ENCODE measurements around the gene TM9SF2. TPM values are rescaled to one million over a fixed set of nuclear protein-coding genes. Genes with fewer than 3 reads are reported as not detected.

The TM9SF2 gene
- total RNA-seq, 1 donor from 2014 or later: 118 TPM

DNA sequence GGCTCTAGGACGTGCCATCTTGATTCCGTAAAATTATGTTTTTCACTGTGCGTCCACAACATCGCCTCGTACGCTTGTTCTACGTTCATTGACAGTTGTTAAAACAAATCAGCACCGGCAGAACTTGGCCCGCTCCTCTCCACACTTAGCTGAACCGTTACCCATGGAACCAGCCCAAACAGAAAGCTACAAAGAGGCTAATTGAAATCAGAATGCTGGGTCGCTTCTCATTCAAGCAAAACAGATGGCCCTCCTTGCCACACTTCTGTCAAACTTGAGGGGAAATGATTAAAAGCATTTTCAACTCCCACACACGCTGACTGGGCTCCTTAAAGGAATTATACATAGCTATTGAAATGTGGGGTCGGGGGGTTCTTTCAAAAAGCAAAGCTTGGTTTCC lies 71.6 kb downstream of the TM9SF2 start:
- Mint-ChIP-seq H3K36me3 (ENCODE audit: low read depth, unreplicated experiment) (peaks cover 11% of the 10 kb centered on the region), H3K4me3 (ENCODE audit: unreplicated experiment) (no peak overlapping the region), H3K27ac (ENCODE audit: unreplicated experiment) (peak overlapping the region; percentile 15), H3K9me3 (ENCODE audit: unreplicated experiment) (peaks cover 8% of the 10 kb centered on the region), H3K27me3 (ENCODE audit: low read depth, unreplicated experiment) (no peaks in the 10 kb centered on the region), H3K4me1 (ENCODE audit: low read depth, unreplicated experiment) (peaks cover 4% of the 10 kb centered on the region)
- H3K79me2 ChIP-seq (ENCODE audit: insufficient read depth, low read length): no peaks in the 10 kb centered on the region
- no peaks in the 10 kb centered on the region for H3K36me3 ChIP-seq (ENCODE audit: insufficient read depth, low read length)
- H3K4me2 ChIP-seq (ENCODE audit: low read length): peak overlapping the region; percentile 22
- peaks cover 3% of the 10 kb centered on the region for H3K9me3 ChIP-seq (ENCODE audit: insufficient read depth, low read depth, low read length)
- DNase-seq (ENCODE audit: low read depth) (peak; percentile 8), FAIRE-seq (no peak)
- H4K20me1 ChIP-seq (ENCODE audit: insufficient read depth, low read length): no peaks in the 10 kb centered on the region
- no peaks in the 10 kb centered on the region for H3K27me3 ChIP-seq (ENCODE audit: insufficient read depth, low read length)
- H3K4me1 ChIP-seq (ENCODE audit: insufficient read depth, low read length): peaks cover 4% of the 10 kb centered on the region
- no peak overlapping the region for H3K9ac ChIP-seq (ENCODE audit: low read length)
- no peak overlapping the region for H3K27ac ChIP-seq (ENCODE audit: low read depth, low read length)
- TF ChIP-seq EZH2 (IDR thresholded peaks at IDR 0.05; ENCODE audit: insufficient read depth, low read length) (no peak), CTCF (IDR thresholded peaks at IDR 0.05; ENCODE audit: insufficient read depth, low read depth, low read length) (no peak)
- no peak overlapping the region for H3K4me3 ChIP-seq (ENCODE audit: insufficient read depth, low read depth, low read length)
- H2AFZ ChIP-seq (ENCODE audit: low read depth, low read length): peak overlapping the region; percentile 0

DNA sequence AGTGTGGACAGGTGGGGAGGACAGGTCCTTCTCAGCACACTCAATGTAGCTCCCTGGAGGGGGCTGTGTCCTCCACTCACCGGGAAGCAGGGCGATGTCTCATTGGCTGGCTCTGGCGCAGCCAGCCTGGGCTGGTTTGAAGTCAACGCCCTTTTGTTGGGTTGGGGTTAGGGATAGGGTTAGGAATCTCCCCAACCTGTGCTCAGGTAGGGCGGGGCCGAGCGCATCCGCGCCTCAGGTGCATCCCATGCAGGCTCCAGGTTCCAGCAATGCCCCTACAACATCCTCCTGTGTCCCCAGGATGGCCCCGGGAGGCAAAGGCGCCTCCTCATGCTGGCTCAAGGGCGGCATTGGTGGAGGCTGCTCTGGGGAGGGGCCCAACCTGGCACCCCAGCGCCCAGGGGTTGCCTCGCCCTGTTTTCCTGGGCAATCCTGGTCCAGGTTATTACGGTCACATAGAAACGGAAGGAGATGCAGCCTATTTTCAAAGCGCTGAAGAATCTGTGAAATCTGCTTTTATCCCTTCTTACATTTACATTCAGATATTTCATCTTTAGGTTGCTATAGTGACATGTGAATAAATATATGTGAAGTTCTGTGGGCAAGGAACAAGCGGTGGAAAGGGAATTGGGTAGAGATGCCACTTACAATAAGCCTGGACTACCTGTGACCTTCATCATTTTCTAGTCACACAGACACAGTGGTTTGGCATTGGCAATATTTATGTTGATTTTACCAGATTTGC lies 74.3 kb downstream of the TM9SF2 start:
- Histone ChIP-seq H3K4me2 (ENCODE audit: low read length) (no peak overlapping the region), H3K27me3 (ENCODE audit: insufficient read depth, low read length) (no peaks in the 10 kb centered on the region), H4K20me1 (ENCODE audit: insufficient read depth, low read length) (no peaks in the 10 kb centered on the region), H2AFZ (ENCODE audit: low read depth, low read length) (no peak overlapping the region), H3K4me3 (ENCODE audit: insufficient read depth, low read depth, low read length) (no peak overlapping the region), H3K9me3 (ENCODE audit: insufficient read depth, low read depth, low read length) (no peaks in the 10 kb centered on the region), H3K27ac (ENCODE audit: low read depth, low read length) (no peak overlapping the region), H3K4me1 (ENCODE audit: insufficient read depth, low read length) (peaks cover 4% of the 10 kb centered on the region), H3K79me2 (ENCODE audit: insufficient read depth, low read length) (no peaks in the 10 kb centered on the region), H3K9ac (ENCODE audit: low read length) (no peak overlapping the region), H3K36me3 (ENCODE audit: insufficient read depth, low read length) (no peaks in the 10 kb centered on the region)
- no peak for FAIRE-seq
- no peak overlapping the region for H3K27ac Mint-ChIP-seq (ENCODE audit: unreplicated experiment)
- no peaks in the 10 kb centered on the region for H3K27me3 Mint-ChIP-seq (ENCODE audit: low read depth, unreplicated experiment)
- H3K4me1 Mint-ChIP-seq (ENCODE audit: low read depth, unreplicated experiment): peaks cover 4% of the 10 kb centered on the region
- H3K9me3 Mint-ChIP-seq (ENCODE audit: unreplicated experiment): no peaks in the 10 kb centered on the region
- TF ChIP-seq CTCF (IDR thresholded peaks at IDR 0.05; ENCODE audit: insufficient read depth, low read depth, low read length) (no peak), EZH2 (IDR thresholded peaks at IDR 0.05; ENCODE audit: insufficient read depth, low read length) (no peak)
- H3K4me3 Mint-ChIP-seq (ENCODE audit: unreplicated experiment): no peak overlapping the region
- DNase-seq (ENCODE audit: low read depth): no peak
- H3K36me3 Mint-ChIP-seq (ENCODE audit: low read depth, unreplicated experiment): peaks cover 2% of the 10 kb centered on the region

Data from astrocyte (in vitro differentiated cells and primary cell).